ENCODE results near the gene GPR135.

Gene GPR135

GRCh38 chr14:59435101-59435500, 30.1 kb downstream of the GPR135 start:
- TF ChIP-seq RAD21 (IDR thresholded peaks at IDR 0.05; ENCODE audit: low read depth) (no peak), CREB1 (IDR thresholded peaks at IDR 0.05; ENCODE audit: low read depth) (no peak), FOXM1 (IDR thresholded peaks at IDR 0.05; ENCODE audit: borderline replicate concordance, low read depth) (no peak), YY1 (IDR thresholded peaks at IDR 0.05; ENCODE audit: low read depth) (no peak)
- TF ChIP-seq, protein P1, sequence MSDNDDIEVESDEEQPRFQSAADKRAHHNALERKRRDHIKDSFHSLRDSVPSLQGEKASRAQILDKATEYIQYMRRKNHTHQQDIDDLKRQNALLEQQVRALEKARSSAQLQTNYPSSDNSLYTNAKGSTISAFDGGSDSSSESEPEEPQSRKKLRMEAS (IDR thresholded peaks at IDR 0.05), result no peak
- TF ChIP-seq, protein P2, sequence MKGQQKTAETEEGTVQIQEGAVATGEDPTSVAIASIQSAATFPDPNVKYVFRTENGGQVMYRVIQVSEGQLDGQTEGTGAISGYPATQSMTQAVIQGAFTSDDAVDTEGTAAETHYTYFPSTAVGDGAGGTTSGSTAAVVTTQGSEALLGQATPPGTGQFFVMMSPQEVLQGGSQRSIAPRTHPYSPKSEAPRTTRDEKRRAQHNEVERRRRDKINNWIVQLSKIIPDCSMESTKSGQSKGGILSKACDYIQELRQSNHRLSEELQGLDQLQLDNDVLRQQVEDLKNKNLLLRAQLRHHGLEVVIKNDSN (IDR thresholded peaks at IDR 0.05), result no peak

- TF ChIP-seq YY1 (IDR thresholded peaks at IDR 0.05; ENCODE audit: low read depth) (no peak), EP300 (IDR thresholded peaks at IDR 0.05; ENCODE audit: borderline replicate concordance) (no peak), FOXM1 (IDR thresholded peaks at IDR 0.05; ENCODE audit: borderline replicate concordance, low read depth) (no peak), EGR1 (IDR thresholded peaks at IDR 0.05) (no peak), TCF12 (IDR thresholded peaks at IDR 0.05; ENCODE audit: low read depth) (no peak), NFIC (IDR thresholded peaks at IDR 0.05) (no peak), TAF1 (IDR thresholded peaks at IDR 0.05; ENCODE audit: low read depth) (no peak), CREB1 (IDR thresholded peaks at IDR 0.05; ENCODE audit: low read depth) (no peak), CEBPB (IDR thresholded peaks at IDR 0.05) (no peak), RAD21 (IDR thresholded peaks at IDR 0.05; ENCODE audit: low read depth) (no peak), ZBTB7A (IDR thresholded peaks at IDR 0.05; ENCODE audit: low read depth) (no peak), TEAD4 (IDR thresholded peaks at IDR 0.05) (no peak)
- TF ChIP-seq, protein P2 (IDR thresholded peaks at IDR 0.05), result no peak
- TF ChIP-seq, protein P3, sequence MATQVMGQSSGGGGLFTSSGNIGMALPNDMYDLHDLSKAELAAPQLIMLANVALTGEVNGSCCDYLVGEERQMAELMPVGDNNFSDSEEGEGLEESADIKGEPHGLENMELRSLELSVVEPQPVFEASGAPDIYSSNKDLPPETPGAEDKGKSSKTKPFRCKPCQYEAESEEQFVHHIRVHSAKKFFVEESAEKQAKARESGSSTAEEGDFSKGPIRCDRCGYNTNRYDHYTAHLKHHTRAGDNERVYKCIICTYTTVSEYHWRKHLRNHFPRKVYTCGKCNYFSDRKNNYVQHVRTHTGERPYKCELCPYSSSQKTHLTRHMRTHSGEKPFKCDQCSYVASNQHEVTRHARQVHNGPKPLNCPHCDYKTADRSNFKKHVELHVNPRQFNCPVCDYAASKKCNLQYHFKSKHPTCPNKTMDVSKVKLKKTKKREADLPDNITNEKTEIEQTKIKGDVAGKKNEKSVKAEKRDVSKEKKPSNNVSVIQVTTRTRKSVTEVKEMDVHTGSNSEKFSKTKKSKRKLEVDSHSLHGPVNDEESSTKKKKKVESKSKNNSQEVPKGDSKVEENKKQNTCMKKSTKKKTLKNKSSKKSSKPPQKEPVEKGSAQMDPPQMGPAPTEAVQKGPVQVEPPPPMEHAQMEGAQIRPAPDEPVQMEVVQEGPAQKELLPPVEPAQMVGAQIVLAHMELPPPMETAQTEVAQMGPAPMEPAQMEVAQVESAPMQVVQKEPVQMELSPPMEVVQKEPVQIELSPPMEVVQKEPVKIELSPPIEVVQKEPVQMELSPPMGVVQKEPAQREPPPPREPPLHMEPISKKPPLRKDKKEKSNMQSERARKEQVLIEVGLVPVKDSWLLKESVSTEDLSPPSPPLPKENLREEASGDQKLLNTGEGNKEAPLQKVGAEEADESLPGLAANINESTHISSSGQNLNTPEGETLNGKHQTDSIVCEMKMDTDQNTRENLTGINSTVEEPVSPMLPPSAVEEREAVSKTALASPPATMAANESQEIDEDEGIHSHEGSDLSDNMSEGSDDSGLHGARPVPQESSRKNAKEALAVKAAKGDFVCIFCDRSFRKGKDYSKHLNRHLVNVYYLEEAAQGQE (IDR thresholded peaks at IDR 0.05; ENCODE audit: low read depth), result no peak
- TF ChIP-seq, protein P1 (IDR thresholded peaks at IDR 0.05), result no peak
Measured at GRCh38 chr14:59429790-59430189, 35.4 kb downstream of the GPR135 start.

GRCh38 chr14:59428581-59429012, 36.6 kb downstream of the GPR135 start:
- TF ChIP-seq TEAD4 (IDR thresholded peaks at IDR 0.05) (no peak), TAF1 (IDR thresholded peaks at IDR 0.05; ENCODE audit: low read depth) (no peak), RAD21 (IDR thresholded peaks at IDR 0.05; ENCODE audit: low read depth) (no peak; the same call in 1 of the 2 replicates), TCF12 (IDR thresholded peaks at IDR 0.05; ENCODE audit: low read depth) (no peak), ZBTB7A (IDR thresholded peaks at IDR 0.05; ENCODE audit: low read depth) (no peak), NFIC (IDR thresholded peaks at IDR 0.05) (no peak), CEBPB (IDR thresholded peaks at IDR 0.05) (no peak), YY1 (IDR thresholded peaks at IDR 0.05; ENCODE audit: low read depth) (no peak), FOXM1 (IDR thresholded peaks at IDR 0.05; ENCODE audit: borderline replicate concordance, low read depth) (no peak), CREB1 (IDR thresholded peaks at IDR 0.05; ENCODE audit: low read depth) (no peak), EGR1 (IDR thresholded peaks at IDR 0.05) (no peak), EP300 (IDR thresholded peaks at IDR 0.05; ENCODE audit: borderline replicate concordance) (no peak)
- TF ChIP-seq, protein P1 (IDR thresholded peaks at IDR 0.05), result no peak
- TF ChIP-seq, protein P3 (IDR thresholded peaks at IDR 0.05; ENCODE audit: low read depth), result no peak
- TF ChIP-seq, protein P2 (IDR thresholded peaks at IDR 0.05), result no peak

DNA sequence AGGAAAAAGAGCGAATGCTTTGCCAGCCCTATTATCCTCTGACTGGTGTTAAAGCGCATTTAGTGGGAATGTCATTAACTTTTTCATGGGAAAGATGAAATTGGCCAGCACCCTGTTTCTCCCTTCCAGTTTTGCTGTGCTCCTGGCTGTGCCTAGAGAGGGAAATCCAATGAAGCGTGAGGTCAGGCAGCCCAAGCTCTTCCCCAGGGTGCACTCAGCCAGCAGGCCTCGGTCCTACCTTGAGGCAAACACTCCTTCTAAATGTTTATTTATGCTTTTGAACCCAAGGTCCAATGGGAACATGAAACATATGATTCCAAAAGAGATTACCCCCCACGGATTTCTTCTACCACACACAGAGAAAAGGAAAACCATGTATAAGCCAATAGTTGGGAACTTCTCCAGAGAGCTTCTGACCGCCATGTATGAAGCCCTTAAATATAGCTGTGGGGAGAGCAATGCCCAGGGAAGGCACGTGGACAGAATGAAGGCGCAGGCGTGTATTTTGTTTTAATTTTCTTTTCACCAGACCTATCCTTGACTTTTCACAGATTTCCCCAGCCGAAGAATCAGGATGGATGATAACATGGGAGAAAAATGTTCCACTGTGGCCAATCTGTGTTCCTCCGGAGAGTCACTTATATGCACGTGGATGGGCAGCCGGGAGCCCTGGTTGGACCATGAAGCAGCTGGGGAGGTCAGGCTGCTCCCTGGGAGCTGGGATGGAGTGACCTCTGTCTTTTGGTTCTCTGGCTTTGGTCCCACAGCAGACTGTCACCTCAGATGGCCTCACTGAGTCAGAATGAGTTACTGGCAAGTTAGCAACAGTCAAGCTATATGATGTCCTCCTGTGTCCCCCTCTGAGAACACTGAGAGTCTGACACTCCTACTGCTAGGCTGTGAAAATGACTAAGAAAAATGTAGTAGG, 37.3 kb downstream of the GPR135 start:
- TF ChIP-seq RAD21 (IDR thresholded peaks at IDR 0.05; ENCODE audit: low read depth), result no peak
- no peak for TF ChIP-seq YY1 (IDR thresholded peaks at IDR 0.05; ENCODE audit: low read depth)
- TF ChIP-seq, protein P1 (IDR thresholded peaks at IDR 0.05), result no peak
- TF ChIP-seq, protein P3 (IDR thresholded peaks at IDR 0.05; ENCODE audit: low read depth), result no peak
- TF ChIP-seq CREB1 (IDR thresholded peaks at IDR 0.05; ENCODE audit: low read depth), result no peak
- no peak for TF ChIP-seq CEBPB (IDR thresholded peaks at IDR 0.05)
- no peak for TF ChIP-seq FOXM1 (IDR thresholded peaks at IDR 0.05; ENCODE audit: borderline replicate concordance, low read depth)
- no peak for TF ChIP-seq TEAD4 (IDR thresholded peaks at IDR 0.05)
- TF ChIP-seq TCF12 (IDR thresholded peaks at IDR 0.05; ENCODE audit: low read depth), result no peak
- no peak for TF ChIP-seq EP300 (IDR thresholded peaks at IDR 0.05; ENCODE audit: borderline replicate concordance)
- TF ChIP-seq TAF1 (IDR thresholded peaks at IDR 0.05; ENCODE audit: low read depth), result no peak
- TF ChIP-seq NFIC (IDR thresholded peaks at IDR 0.05), result no peak
- TF ChIP-seq EGR1 (IDR thresholded peaks at IDR 0.05), result no peak
- TF ChIP-seq, protein P2 (IDR thresholded peaks at IDR 0.05), result no peak
- no peak for TF ChIP-seq ZBTB7A (IDR thresholded peaks at IDR 0.05; ENCODE audit: low read depth)
